ENCODE measurements around the gene FAM177B. TPM values are rescaled to one million over a fixed set of nuclear protein-coding genes. Genes with fewer than 3 reads are reported as not detected.

FAM177B gene
- polyA plus RNA-seq, 1 donor: 0.25 TPM

DNA sequence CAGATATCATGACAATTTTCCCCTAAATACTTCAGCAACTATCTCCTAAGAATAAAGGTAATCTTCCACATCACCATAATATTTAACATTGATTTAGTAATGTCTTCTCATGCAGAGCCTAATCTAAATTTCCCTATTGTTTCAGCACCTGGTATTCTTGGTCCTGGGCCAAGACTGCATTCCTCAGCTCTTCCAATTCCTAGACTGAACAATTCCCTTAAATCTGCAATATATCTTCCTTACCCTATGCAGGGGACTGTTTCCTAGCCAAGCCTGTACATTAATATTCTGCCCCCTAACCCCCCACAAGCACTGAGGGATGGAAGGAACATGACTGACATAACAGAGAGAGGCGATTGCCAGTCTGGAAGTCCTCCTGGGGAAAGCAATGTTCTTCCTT, 49.1 kb downstream of the FAM177B start:
- DNase-seq (ENCODE audit: low read depth): no peak

DNA sequence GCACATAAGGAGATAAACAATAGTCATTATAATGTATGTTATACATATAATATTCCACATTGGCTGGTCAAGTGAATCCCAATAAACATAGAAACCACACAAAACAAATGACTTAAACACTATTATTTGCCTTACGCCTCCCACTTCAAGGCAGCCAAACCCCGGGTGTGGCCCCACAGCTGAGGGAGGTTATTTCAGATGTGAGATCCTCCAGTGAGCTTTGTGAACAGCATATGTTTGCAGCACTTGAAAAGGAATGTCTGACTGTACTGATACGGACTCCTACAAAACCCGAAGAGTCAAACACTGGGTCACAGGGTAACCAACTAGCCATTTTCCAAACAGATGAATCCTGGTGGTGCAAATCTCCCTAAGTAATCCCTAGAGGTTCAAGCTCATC, 50.7 kb downstream of the FAM177B start:
- DNase-seq (ENCODE audit: low read depth): no peak

DNA sequence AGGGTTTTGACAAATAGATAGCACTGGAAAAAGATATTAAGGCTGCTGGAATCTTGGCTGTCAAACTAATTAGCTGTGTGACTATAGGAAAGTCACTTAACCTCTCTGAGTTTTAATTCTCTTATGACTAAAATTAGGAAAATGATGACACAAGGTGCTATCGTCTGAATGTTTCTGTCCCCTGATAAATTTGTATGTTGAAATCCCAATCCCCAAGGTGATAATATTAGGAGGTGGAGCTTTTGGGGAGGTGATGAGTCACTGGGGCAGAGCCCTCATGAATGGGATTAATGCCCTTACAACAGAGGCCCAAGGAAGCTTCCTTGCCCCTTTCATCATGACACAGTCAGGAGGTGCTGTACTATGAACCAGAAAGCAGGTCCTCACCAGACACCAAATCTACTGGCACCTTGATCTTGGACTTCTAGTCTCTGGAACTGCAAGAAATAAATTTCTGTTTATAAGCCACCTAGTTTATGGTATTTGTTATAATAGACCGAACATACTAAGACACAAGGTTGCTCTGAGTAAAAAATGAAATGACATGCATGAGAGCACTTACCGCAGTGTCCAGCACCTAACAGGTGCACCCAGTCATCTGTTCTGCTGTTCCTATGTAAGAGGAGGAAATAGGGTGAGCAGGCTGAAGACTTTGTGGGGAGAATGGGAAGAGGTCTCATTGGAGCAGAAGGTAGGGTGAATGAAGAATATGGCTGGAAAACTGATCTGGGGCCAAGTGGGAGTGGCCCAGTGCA, 51.6 kb downstream of the FAM177B start:
- no peak for DNase-seq (ENCODE audit: low read depth)

DNA sequence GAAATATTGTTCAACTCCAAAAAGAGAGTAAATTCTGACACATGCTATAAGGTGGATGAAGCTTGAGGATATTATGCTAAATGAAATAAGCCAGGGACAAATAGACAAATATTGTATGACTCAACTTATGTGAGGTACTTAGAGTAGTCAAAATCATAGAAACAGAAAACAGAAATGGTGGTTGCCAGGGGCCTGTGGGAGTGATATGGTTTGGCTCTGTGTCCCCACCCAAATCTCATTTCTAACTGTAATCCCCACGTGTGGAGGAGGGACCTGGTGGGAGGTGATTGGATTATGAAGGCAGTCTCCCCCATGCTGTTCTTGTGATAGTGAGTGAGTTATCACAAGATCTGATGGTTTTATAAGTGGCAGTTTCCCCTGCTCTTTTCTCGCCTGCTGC, 53.1 kb downstream of the FAM177B start:
- no peak for DNase-seq (ENCODE audit: low read depth)

DNA sequence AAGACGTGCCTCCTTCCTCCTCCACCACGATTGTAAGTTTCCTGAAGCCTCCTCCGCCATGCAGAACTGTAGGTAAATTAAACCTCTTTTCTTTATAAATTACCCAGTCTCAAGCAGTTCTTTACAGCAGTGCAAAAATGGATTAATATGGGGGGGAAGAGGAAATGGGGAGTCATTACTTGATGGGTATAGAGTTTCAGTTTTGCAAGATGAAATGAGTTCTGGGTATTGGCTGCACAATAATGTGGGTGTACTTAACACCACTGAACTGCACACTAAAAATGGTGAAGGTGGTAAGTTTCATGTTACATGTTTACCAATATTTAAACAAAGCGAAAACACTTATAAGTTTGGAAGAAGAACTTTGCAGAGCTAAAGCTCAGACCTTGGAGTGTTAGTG, 53.5 kb downstream of the FAM177B start:
- DNase-seq (ENCODE audit: low read depth): no peak

DNA sequence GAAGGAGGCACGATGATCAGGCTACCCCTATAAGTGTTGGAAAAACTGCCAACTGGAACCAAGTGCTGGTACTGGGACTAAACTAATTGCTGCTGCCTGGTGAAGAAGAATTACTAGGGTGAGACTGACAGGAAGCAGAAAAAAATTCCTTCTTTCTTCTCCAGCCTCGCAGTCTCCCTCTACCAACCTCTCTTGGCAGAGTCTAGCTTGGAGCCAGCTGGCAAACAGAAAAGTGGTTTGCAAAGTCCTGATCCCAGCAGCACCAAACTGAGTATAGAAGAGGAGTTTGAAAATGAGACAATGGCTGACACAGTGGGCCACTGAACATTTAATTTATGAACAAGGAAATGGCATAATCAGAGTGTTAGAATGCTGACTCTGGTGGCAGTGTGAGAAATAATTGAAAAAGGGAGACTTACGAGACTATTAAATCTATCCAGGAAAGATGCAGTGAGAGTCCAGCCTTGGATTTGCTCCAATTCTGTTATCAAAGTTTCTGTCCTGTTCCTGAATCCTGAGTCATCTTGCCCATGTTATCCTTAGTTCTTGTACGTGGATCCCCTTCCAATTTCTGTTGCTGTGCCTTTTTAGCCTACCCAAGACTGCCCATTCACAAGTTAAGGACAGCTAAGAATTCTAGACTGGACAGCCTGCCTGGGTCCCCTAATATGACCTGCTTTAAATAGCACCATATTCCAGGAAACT, 54.2 kb downstream of the FAM177B start:
- DNase-seq (ENCODE audit: low read depth): no peak

DNA sequence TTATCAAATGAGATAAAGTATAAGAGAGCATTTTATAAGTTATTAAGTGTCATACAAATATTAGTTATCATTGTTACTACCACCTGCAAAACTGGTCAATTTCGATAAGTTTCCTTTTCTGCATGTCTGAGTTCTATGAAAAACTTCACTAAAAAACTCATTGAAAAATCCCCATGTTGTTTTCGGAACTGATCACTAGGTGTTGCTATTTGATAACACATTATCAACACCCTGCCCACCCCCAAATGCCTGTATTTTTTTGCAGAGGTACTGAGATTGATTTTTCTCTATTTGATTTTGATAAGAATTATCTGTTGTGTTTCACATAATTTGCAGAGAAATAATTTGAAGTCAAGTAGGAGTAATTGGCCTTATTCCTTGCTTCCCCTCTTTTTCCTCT, 55.7 kb downstream of the FAM177B start:
- no peak for DNase-seq (ENCODE audit: low read depth)

DNA sequence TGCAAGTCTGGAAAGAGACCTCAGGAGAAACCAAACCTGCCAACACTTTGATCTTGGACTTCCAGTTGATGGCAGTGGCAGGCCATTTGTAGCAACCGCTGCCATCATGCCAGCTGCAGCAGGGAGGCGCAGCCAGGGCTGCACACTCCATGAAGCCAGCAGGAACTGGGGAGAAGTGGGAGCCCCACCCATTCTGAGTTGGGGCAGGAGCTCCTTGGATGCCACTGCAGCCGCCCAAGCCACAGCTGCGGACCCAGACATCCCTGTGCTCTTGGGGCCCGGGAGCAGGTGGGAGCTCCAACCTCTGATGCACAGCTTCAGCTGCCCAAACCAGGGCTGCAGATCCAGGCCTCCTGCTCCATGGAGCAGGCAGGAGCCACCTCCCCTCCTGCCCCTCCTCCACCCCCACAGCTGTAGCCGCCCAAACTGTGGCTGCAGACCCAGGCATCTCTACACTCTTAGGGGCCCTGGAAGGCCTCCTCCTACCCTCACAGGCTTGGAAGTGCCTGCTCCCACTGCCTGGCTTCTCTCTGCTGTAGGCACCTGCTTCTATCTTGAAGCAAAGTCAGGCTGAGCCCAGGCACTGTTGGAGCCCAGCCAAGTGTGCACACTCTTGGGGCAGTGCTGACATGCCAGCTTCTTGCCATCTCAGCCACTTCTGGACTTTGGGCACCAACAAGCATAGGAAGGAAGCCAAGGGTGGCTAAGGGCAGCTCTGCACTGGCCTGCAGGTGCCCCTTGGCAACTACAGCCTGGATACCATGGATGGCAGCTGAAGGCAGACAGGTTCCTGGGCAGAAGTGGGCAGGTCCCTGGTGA, 57.9 kb downstream of the FAM177B start:
- no peak for DNase-seq (ENCODE audit: low read depth)

DNA sequence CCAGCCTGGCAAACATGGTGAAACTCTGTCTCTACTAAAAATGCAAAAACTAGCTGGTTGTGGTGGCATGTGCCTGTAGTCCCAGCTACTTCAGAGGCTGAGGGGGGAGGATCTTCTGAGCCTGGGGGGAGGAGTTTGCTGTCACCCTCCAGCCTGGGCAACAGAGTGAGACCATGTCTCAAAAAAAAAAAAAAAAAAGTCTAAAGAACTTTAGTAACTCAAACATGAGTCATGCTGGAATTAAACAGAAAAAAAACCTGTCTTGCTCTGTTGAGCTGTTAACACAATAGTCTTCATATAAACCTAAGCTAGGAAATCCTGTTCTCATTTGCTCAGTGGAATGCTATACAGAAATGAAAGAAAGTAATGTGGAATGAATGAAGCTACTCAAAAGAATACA, 61.1 kb downstream of the FAM177B start:
- no peak for DNase-seq (ENCODE audit: low read depth)

DNA sequence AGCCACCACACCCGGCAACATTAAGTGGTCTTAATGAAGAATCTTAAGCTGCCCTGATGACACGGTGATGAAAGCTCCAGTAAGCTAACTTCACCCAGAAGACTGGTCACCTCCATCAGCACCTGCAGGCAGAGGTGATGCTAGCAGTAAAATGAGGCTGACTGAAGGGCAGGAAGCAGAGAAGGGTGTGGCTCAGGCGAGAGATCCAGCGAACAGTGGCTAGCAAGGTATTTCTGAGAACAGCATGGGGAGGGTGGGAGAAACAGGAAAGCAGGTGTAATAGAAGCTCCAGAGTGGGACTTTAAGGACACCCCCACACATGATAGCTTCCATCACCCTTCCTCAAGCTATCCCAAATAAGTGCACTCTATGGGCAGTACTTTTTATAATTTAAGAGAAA, 62.0 kb downstream of the FAM177B start:
- DNase-seq (ENCODE audit: low read depth): no peak

Other genes with a start within 250 kb of the FAM177B start
- 0.09 TPM for gene HHIPL2, start 189.1 kb upstream of the FAM177B start, polyA plus RNA-seq (ENCODE audit: insufficient read length)
- 8.3 TPM for gene TAF1A, start 147.3 kb upstream of the FAM177B start, polyA plus RNA-seq (ENCODE audit: insufficient read length)
- gene MIA3, start 119.1 kb upstream of the FAM177B start, polyA plus RNA-seq (ENCODE audit: insufficient read length): 59.9 TPM
- 51.3 TPM for gene AIDA, start 24.7 kb upstream of the FAM177B start, polyA plus RNA-seq (ENCODE audit: insufficient read length)
- gene BROX, start 24.6 kb upstream of the FAM177B start, polyA plus RNA-seq (ENCODE audit: insufficient read length): 21.4 TPM
- gene DISP1, start 77.8 kb downstream of the FAM177B start, polyA plus RNA-seq (ENCODE audit: insufficient read length): 7.1 TPM

Data from forelimb muscle (tissue), 1 donor.